ENCODE data around the gene ACTR1A.

Gene ACTR1A

DNA sequence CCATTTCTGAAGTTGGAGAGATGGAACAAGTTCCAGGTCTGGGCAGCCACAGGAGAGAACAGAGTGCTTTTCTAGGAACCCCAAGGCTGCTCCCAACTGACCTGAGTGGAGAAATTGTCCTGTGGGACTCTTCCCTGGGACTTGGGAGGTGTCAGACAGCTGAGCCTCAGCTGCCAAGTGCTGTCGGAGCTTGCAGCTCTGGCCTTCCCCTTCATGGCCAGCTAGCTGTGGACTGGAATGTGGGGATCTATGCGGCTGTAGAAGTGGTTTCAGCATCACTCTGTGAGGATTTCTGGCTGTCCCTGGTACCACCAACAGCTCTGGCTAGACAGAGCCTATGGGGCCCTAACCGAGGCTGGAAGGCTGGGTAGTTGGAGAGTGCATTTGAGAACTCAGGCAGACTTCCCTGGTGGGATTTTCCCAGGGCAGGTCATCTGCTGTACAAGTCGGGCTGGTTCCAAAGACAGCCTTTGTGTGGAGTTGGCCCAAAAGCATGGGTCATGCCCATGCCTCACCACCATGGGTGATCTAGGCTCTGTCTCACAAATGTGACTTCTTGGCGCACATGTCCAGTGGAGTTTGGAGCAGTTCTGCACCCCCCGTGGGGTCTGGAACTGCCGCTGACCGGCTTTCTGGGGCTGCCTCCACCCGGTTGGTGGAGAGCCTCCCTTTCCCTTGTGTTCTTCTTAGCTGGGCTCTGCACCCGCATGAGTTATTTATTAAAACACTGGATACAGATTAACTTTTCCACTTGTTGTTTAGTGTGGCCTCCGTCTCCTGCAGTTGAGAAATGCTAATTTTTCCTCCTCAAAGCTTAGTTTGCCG, 12.2 kb upstream of the ACTR1A start:
- TF ChIP-seq, protein P1, sequence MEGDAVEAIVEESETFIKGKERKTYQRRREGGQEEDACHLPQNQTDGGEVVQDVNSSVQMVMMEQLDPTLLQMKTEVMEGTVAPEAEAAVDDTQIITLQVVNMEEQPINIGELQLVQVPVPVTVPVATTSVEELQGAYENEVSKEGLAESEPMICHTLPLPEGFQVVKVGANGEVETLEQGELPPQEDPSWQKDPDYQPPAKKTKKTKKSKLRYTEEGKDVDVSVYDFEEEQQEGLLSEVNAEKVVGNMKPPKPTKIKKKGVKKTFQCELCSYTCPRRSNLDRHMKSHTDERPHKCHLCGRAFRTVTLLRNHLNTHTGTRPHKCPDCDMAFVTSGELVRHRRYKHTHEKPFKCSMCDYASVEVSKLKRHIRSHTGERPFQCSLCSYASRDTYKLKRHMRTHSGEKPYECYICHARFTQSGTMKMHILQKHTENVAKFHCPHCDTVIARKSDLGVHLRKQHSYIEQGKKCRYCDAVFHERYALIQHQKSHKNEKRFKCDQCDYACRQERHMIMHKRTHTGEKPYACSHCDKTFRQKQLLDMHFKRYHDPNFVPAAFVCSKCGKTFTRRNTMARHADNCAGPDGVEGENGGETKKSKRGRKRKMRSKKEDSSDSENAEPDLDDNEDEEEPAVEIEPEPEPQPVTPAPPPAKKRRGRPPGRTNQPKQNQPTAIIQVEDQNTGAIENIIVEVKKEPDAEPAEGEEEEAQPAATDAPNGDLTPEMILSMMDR (IDR thresholded peaks at IDR 0.05) = no peak
- no peak for TF ChIP-seq ZFX (IDR thresholded peaks at IDR 0.05; ENCODE audit: borderline replicate concordance)
- H3K27ac ChIP-seq = no peak overlapping the region

GRCh38 chr10:102511583-102512274, 9.2 kb upstream of the ACTR1A start:
- H3K27ac ChIP-seq = no peak overlapping the region
- no peak for TF ChIP-seq ZFX (IDR thresholded peaks at IDR 0.05; ENCODE audit: borderline replicate concordance)
- TF ChIP-seq, protein P1 (IDR thresholded peaks at IDR 0.05) = no peak

DNA sequence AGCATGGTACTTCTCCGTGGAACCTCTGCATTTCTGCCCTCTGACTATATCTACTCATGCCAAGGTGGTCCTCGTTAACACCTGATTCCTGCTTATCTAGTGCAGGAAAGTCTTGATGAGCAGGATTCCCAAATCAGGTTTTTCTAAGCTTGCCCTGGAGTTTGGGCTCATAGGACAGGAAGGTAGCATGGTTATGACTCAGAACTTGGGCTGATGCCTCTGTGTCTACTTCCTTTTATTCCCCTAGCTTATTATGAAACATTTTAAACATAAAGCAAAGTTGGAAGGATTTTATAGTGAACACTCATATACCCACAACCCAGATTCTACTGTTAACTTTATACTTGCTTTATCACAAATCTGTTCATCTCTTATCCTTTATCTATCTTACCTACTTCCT, 6.9 kb upstream of the ACTR1A start:
- TF ChIP-seq, protein P1 (IDR thresholded peaks at IDR 0.05) = no peak
- TF ChIP-seq ZFX (IDR thresholded peaks at IDR 0.05; ENCODE audit: borderline replicate concordance) = no peak
- H3K27ac ChIP-seq = no peak overlapping the region

DNA sequence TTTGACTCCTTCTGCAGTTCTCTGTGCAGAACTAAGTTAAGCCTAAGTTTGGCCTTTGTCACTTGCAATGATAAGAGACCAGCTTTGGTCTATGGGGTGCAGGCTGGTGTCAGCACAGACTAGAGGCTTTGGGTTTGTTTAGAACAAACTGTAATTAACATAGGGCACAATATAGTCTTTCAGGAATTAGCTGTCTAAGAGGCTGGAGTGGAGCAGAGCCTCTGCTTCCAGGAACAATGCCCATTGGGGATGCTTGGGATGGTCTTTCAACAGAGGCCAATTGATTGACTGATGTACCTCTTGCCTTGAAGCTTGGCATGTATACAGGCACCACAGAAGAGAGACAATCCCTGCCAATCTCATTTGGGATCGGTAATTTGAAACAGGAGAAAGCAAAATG, 6.0 kb upstream of the ACTR1A start:
- H3K27ac ChIP-seq = no peak overlapping the region
- no peak for TF ChIP-seq ZFX (IDR thresholded peaks at IDR 0.05; ENCODE audit: borderline replicate concordance)
- TF ChIP-seq, protein P1 (IDR thresholded peaks at IDR 0.05) = no peak

GRCh38 chr10:102507521-102507920, 5.0 kb upstream of the ACTR1A start:
- no peak for TF ChIP-seq ZFX (IDR thresholded peaks at IDR 0.05; ENCODE audit: borderline replicate concordance)
- TF ChIP-seq, protein P1 (IDR thresholded peaks at IDR 0.05) = no peak
- H3K27ac ChIP-seq = no peak overlapping the region

DNA sequence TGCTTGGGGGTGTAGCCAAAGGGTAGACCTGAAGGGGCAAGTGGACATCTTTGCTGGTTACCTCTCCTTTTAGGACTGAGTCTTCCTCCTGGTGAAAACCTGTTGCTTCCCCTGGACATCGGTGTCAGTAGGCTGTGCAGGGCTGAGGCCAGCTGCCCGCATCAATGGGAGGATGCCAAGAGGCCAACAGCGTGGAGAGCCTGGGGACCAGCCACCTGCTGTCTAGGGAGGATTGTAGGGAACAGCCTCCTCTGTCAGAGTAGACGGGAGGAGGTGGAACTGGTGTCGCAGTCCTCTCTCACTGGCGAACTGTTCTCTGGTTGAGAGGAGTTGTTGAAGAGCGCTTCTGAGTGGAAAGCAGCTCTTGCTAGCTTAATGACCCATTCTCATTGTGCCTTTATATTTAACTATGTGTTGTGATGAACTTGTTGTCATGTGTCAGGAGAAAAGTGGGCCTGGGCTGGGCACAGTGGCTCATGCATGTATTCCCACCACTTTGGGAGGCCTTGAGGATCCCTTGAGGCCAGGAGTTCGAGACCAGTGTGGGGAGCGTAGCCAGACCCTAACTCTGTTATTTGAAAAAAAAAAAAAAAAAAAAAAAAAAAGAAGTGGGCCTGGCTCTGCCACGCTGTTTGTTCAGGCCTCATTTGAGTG, 3.1 kb upstream of the ACTR1A start:
- TF ChIP-seq, protein P1 (IDR thresholded peaks at IDR 0.05) = no peak
- no peak for TF ChIP-seq ZFX (IDR thresholded peaks at IDR 0.05; ENCODE audit: borderline replicate concordance)
- no peak overlapping the region for H3K27ac ChIP-seq

DNA sequence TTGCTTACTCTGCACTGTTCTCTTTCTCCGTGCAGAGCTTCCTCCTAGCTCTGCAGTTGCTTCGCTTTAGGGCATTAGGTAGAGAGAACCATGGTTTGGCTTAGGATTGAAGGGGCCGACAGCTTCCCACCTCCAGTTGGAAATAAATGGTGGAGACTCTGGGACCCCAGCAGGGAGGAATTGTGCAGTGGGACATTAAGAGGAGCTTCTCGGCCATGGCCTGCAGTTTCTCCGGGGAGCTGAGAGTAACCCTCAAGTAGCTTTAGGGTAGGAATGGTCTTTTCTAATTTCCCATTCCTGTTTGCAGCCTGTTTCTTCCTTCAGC, 2.4 kb upstream of the ACTR1A start:
- no peak for TF ChIP-seq ZFX (IDR thresholded peaks at IDR 0.05; ENCODE audit: borderline replicate concordance)
- TF ChIP-seq, protein P1 (IDR thresholded peaks at IDR 0.05) = no peak
- no peak overlapping the region for H3K27ac ChIP-seq

All from 22Rv1 (cell line).